Measurements from ENCODE around the gene ARHGEF40. TPM values are rescaled to one million over a fixed set of nuclear protein-coding genes. Genes with fewer than 3 reads are reported as not detected.
A peak's percentile ranks its signal among the peaks of the same experiment; 100 is the strongest.

Gene ARHGEF40
- total and polyA plus RNA-seq, 8 donors, result 34.7 to 97.3 (median 80.1) TPM

DNA sequence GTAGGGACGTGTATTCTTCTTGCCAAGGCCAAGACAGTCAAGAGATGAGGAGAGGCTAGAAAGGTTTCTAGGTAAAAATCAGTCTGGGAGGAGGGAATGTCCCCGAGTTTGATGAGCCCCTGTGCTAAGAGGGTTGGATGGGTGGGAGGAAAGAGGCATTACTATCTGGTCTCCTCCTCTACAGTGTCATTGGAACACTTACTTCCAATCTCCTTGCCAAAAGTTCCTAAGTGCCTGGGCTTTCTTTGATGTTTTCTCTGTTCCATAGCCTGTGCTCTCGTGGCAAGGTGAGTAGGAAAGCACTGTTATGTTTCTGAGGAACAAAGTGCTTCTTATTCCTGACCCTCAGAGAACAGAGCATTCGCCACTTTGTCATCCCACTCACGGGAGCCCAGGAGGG lies 35.4 kb upstream of the ARHGEF40 start, which contains the start of gene RNASE13:
Gene RNASE13 (minus strand): TSS at position 101 of the 400 bp plus-strand sequence. CDS start 519 bp downstream, outside the sequence.
- ATAC-seq (no peak), DNase-seq (no peak)
- H3K4me1 ChIP-seq, result peaks cover 12% of the 10 kb centered on the region in 2 donors
- TF ChIP-seq CTCF (IDR thresholded peaks at IDR 0.05), result no peak
- H3K27ac ChIP-seq, result no peak within 1 kb of the TSS
- H3K9me3 ChIP-seq, result no peaks in the 10 kb centered on the region
- intact Hi-C loops (cut with DNase I), result no loop called here
- H3K27me3 ChIP-seq, result no peaks in the 10 kb centered on the region
- no peaks in the 10 kb centered on the region for H3K36me3 ChIP-seq
- no peak within 1 kb of the TSS for H3K4me3 ChIP-seq

DNA sequence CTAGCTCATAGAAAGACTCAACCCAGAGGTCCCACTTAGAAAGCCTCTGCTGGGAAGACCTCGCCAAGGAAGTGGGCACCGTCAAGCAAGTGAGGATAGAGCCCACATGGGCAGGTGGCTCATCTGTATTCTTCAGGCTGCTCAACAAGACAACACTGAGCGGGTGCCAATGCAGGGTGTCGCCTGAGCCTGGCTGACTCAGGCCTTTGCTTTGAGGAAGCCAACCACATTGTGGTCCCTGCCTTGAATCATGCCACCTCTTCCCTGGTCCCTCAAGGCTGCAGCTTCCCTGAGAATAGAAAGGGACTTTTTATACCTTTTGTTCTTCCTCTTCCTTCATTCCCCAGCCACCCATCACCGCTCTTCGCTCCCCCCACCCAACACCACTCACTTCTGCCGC lies 33.4 kb upstream of the ARHGEF40 start:
- Histone ChIP-seq H3K27me3 (no peaks in the 10 kb centered on the region), H3K4me1 (peaks cover 14 to 24% of the 10 kb centered on the region in 2 donors), H3K4me3 (no peak overlapping the region), H3K27ac (no peak overlapping the region), H3K36me3 (no peaks in the 10 kb centered on the region), H3K9me3 (no peaks in the 10 kb centered on the region)
- ATAC-seq, result no peak
- intact Hi-C loops (cut with DNase I), result no loop called here
- no peak for TF ChIP-seq CTCF (IDR thresholded peaks at IDR 0.05)
- no peak for DNase-seq

GRCh38 chr14:21037156-21037555 lies 32.9 kb upstream of the ARHGEF40 start:
- DNase-seq (no peak), ATAC-seq (no peak)
- no peak for TF ChIP-seq CTCF (IDR thresholded peaks at IDR 0.05)
- no peak overlapping the region for H3K4me3 ChIP-seq
- H3K9me3 ChIP-seq, result no peaks in the 10 kb centered on the region
- H3K4me1 ChIP-seq, result peaks cover 14 to 24% of the 10 kb centered on the region in 2 donors
- intact Hi-C loops (cut with DNase I), result no loop called here
- H3K36me3 ChIP-seq, result no peaks in the 10 kb centered on the region
- no peak overlapping the region for H3K27ac ChIP-seq
- no peaks in the 10 kb centered on the region for H3K27me3 ChIP-seq

DNA sequence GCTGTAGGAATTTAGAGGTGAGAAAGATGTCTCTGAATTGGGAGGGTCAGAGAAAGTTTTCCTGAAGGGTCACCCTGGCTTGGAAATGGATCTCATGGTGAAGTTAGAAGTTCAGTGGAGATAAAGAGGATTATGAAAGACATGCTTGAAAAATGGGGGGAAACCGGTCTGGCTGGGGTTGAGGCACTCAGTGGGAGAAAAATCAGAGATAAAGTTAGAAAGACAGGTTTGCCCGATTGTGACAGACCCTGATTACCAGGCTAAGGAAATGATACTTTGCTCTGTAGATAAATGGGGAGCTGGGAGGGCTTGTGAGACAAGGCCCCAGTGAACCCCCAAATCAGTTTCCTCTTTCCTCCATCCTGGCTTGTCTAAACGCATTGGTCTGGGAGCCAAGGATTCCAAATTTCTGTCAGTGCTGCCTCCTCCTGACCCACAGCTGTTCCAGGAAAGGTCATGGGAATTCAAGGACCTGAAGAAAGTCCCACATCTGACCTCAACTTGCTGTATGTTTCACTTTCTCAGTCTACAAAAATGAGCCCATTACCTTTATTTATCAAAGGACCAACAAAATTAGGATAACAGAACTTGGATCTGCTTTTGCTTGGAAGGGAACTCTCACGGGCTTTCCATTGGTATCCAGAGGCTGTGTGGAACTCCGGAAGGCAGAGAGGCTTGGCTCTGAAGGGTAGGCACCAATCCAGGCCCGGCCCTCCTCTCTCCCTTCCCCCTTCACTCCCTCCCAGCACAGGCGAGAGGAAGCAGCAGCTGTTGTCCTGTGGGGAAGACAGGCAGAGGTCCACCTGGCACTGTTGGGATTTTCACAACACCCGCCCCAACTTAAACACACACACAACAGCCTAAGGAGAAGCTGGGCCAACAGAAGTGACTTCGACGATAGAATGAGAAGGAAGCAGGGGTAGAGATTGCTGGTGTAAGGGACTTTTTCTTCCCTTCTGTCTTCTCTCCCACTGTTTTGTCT lies 31.4 kb upstream of the ARHGEF40 start:
- Histone ChIP-seq H3K9me3 (no peaks in the 10 kb centered on the region), H3K27me3 (peaks cover 0 to 5% of the 10 kb centered on the region in 2 donors), H3K4me3 (no peak overlapping the region), H3K27ac (peak overlapping the region; percentile 60 to 69), H3K36me3 (no peaks in the 10 kb centered on the region), H3K4me1 (peaks cover 19 to 25% of the 10 kb centered on the region in 2 donors)
- TF ChIP-seq CTCF (IDR thresholded peaks at IDR 0.05), result no peak
- peak; percentile 89 for ATAC-seq
- peak; percentile 59 to 95 (median 81) for DNase-seq
- intact Hi-C loops (cut with DNase I), result no loop called here

Measured in left lung (tissue), 10 donors.